ENCODE results near the gene NETO2.

DNA sequence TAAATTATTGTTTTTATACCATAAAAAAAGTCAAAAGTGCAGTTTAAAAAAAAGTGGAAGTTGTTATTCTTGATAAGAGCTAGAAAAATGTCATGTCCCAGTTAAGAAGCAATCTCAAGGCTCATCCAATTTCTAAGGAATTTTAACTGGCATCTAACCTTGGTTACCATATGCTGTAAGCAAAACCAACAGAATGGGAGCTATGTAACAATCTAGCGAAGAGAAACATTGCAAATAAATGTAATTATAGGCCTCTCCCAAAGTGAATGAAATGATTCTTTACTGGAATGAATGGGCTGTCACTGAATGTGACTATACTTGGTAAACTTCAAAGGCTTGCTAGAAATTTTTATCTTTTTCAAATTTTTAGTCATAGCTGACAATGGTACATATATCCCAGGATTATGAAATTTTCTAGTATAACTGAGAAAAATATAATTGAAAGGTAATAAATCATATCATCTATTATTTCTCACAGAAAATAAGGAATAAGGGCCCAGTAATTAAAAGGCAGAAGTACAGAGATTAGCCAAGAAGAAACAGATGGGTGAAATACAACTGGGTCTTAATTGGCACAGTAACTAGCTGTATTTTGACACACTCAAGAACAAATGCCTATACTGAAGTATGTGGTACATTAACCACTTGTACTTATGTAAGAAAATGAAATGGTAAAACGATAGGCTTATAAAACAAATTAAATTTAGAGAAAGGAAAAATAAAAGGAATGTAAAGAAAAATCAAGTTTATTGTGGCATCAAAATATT, 61.5 kb downstream of the NETO2 start:
- TF ChIP-seq, protein P1, sequence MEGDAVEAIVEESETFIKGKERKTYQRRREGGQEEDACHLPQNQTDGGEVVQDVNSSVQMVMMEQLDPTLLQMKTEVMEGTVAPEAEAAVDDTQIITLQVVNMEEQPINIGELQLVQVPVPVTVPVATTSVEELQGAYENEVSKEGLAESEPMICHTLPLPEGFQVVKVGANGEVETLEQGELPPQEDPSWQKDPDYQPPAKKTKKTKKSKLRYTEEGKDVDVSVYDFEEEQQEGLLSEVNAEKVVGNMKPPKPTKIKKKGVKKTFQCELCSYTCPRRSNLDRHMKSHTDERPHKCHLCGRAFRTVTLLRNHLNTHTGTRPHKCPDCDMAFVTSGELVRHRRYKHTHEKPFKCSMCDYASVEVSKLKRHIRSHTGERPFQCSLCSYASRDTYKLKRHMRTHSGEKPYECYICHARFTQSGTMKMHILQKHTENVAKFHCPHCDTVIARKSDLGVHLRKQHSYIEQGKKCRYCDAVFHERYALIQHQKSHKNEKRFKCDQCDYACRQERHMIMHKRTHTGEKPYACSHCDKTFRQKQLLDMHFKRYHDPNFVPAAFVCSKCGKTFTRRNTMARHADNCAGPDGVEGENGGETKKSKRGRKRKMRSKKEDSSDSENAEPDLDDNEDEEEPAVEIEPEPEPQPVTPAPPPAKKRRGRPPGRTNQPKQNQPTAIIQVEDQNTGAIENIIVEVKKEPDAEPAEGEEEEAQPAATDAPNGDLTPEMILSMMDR (IDR thresholded peaks at IDR 0.05; ENCODE audit: low read depth, low read length) = no peak
- TF ChIP-seq EZH2phosphoT487 (IDR thresholded peaks at IDR 0.05; ENCODE audit: low read depth) = no peak

Data from OCI-LY3 (cell line).